Measurements from ENCODE around the gene GNAI1. TPM values are rescaled to one million over a fixed set of nuclear protein-coding genes. Genes with fewer than 3 reads are reported as not detected.
A peak's percentile ranks its signal among the peaks of the same experiment; 100 is the strongest.

The GNAI1 gene
- total RNA-seq, 6 experiments from 2014 or later: 10.9 to 21.5 (median 16.5) TPM

GRCh38 chr7:80133361-80134114 is 1.1 kb upstream of the GNAI1 start:
- Histone ChIP-seq H3K27ac (peak overlapping the region in 1 of 3 donors; percentile 94), H3K27me3 (no peaks in the 10 kb centered on the region), H3K4me1 (peaks cover 0 to 13% (median 4%) of the 10 kb centered on the region in 4 donors), H3K9me3 (no peaks in the 10 kb centered on the region), H3K36me3 (no peaks in the 10 kb centered on the region), H3K4me3 (peak overlapping the region in 2 of 3 donors; percentile 85 to 87)
- intact Hi-C loops (cut with DNase I): loop anchor here in 1 of 2 donors (10.0 kb wide), 1 partner anchor 251 kb away; no protein-coding TSS in a partner anchor
- TF ChIP-seq POLR2A (IDR thresholded peaks at IDR 0.05) (no peak), CTCF (IDR thresholded peaks at IDR 0.05) (peak in 3 of 4 donors; percentile 9 to 30 (median 20))
- WGBS (ENCODE audit: insufficient coverage, low coverage, low lambda C conversion rate, missing lambda C conversion rate): 58% methylated on average over 4 of the region's 8 CpGs
- ATAC-seq (peak in 1 of 4 donors; percentile 11), DNase-seq (no peak)

- Histone ChIP-seq H3K36me3 (no peaks in the 10 kb centered on the region), H3K4me1 (peaks cover 0 to 19% (median 6%) of the 10 kb centered on the region in 4 donors), H3K9me3 (no peaks in the 10 kb centered on the region), H3K4me3 (peak overlapping the region; percentile 85 to 89 (median 87)), H3K27ac (peak overlapping the region; percentile 85 to 94 (median 92)), H3K27me3 (no peaks in the 10 kb centered on the region)
- no peak for DNase-seq
- no peak for ATAC-seq
- intact Hi-C loops (cut with DNase I): loop anchor here in 1 of 2 donors (10.0 kb wide), 1 partner anchor 251 kb away; no protein-coding TSS in a partner anchor
- TF ChIP-seq CTCF (IDR thresholded peaks at IDR 0.05): no peak
- no peak for TF ChIP-seq POLR2A (IDR thresholded peaks at IDR 0.05)
- 14% methylated on average over 12 of the region's 12 CpGs for WGBS (ENCODE audit: insufficient coverage, low coverage, low lambda C conversion rate, missing lambda C conversion rate)
These were observed 506 bp upstream of the GNAI1 start for GRCh38 chr7:80134115-80134535.

- DNase-seq (no peak), ATAC-seq (peak; percentile 40 to 48 (median 44))
- Histone ChIP-seq H3K27me3 (no peaks in the 10 kb centered on the region), H3K36me3 (no peaks in the 10 kb centered on the region), H3K9me3 (no peaks in the 10 kb centered on the region), H3K4me1 (peaks cover 0 to 22% (median 10%) of the 10 kb centered on the region in 4 donors), H3K27ac (peak overlapping the region; percentile 85 to 94 (median 92)), H3K4me3 (peak overlapping the region; percentile 85 to 89 (median 87))
- TF ChIP-seq POLR2A (IDR thresholded peaks at IDR 0.05): no peak
- TF ChIP-seq CTCF (IDR thresholded peaks at IDR 0.05): no peak
- WGBS (ENCODE audit: insufficient coverage, low coverage, low lambda C conversion rate, missing lambda C conversion rate): 0% methylated on average over 14 of the region's 58 CpGs
- intact Hi-C loops (cut with DNase I): loop anchor here in 1 of 2 donors (10.0 kb wide), 1 partner anchor 249 kb away; no protein-coding TSS in a partner anchor
These were observed 876 bp downstream of the GNAI1 start for GRCh38 chr7:80135309-80136104.

- intact Hi-C loops (cut with DNase I): loop anchor here in 1 of 2 donors (10.0 kb wide), 1 partner anchor 248 kb away; no protein-coding TSS in a partner anchor
These were observed 1.8 kb downstream of the GNAI1 start for GRCh38 chr7:80136261-80137055.

More at GRCh38 chr7:80136261-80137055, 1.8 kb downstream of the GNAI1 start:
- ATAC-seq (no peak), DNase-seq (no peak)
- H3K4me1 ChIP-seq: peaks cover 0 to 22% (median 10%) of the 10 kb centered on the region in 4 donors
- no peaks in the 10 kb centered on the region for H3K9me3 ChIP-seq
- 30% methylated on average over 4 of the region's 4 CpGs for WGBS (ENCODE audit: insufficient coverage, low coverage, low lambda C conversion rate, missing lambda C conversion rate)
- peak overlapping the region; percentile 85 to 89 (median 87) for H3K4me3 ChIP-seq
- H3K27me3 ChIP-seq: no peaks in the 10 kb centered on the region
- no peaks in the 10 kb centered on the region for H3K36me3 ChIP-seq
- peak overlapping the region in 2 of 3 donors; percentile 92 to 94 for H3K27ac ChIP-seq
- TF ChIP-seq POLR2A (IDR thresholded peaks at IDR 0.05): no peak
- no peak for TF ChIP-seq CTCF (IDR thresholded peaks at IDR 0.05)

All from right lobe of liver (tissue), 6 donors.